Measurements from ENCODE around the gene EPN2.
"Not testable (repeated sequence)": the region's sequence is repeated elsewhere in the genome, so short reads cannot be mapped to it uniquely, and the experiment has no call there.

Gene EPN2

GRCh38 chr17:19271780-19272357, 34.7 kb downstream of the EPN2 start:
- no peak for DNase-seq
- H3K27ac Mint-ChIP-seq, result no peak overlapping the region
- no peaks in the 10 kb centered on the region for H3K9me3 Mint-ChIP-seq
- peaks cover 8% of the 10 kb centered on the region for H3K4me1 Mint-ChIP-seq
- no peak for ATAC-seq
- H3K4me3 Mint-ChIP-seq, result no peak overlapping the region
- H3K27me3 Mint-ChIP-seq, result peaks cover 73% of the 10 kb centered on the region

GRCh38 chr17:19273731-19274130, 36.6 kb downstream of the EPN2 start:
- H3K27ac Mint-ChIP-seq, result no peak overlapping the region
- no peak for DNase-seq
- H3K27me3 Mint-ChIP-seq, result peaks cover 59% of the 10 kb centered on the region
- no peaks in the 10 kb centered on the region for H3K9me3 Mint-ChIP-seq
- no peak for ATAC-seq
- peaks cover 8% of the 10 kb centered on the region for H3K4me1 Mint-ChIP-seq
- no peak overlapping the region for H3K4me3 Mint-ChIP-seq

DNA sequence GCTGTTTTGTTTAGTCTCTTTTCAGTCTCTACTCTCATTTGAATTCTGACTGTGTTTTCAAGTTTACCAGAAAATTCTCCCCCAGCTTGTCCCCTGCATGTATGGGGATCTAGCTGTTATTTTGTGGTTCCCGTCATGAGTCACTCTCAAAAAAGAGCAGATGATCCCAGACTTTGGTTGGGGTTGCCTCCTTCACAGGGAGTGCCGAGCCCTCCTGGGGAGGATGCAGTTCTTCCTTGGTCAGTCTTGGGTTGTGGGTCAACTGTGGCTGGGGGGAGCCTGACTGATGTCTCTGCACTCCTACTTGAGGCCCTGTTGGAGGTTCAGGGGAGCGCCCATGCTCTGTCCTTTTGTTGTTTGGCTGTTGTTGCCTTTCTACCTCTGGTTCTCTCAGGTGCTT, 37.7 kb downstream of the EPN2 start:
- no peak overlapping the region for H3K4me3 Mint-ChIP-seq
- no peaks in the 10 kb centered on the region for H3K9me3 Mint-ChIP-seq
- no peak for DNase-seq
- H3K27ac Mint-ChIP-seq, result no peak overlapping the region
- no peak for ATAC-seq
- peaks cover 8% of the 10 kb centered on the region for H3K4me1 Mint-ChIP-seq
- H3K27me3 Mint-ChIP-seq, result peaks cover 57% of the 10 kb centered on the region

DNA sequence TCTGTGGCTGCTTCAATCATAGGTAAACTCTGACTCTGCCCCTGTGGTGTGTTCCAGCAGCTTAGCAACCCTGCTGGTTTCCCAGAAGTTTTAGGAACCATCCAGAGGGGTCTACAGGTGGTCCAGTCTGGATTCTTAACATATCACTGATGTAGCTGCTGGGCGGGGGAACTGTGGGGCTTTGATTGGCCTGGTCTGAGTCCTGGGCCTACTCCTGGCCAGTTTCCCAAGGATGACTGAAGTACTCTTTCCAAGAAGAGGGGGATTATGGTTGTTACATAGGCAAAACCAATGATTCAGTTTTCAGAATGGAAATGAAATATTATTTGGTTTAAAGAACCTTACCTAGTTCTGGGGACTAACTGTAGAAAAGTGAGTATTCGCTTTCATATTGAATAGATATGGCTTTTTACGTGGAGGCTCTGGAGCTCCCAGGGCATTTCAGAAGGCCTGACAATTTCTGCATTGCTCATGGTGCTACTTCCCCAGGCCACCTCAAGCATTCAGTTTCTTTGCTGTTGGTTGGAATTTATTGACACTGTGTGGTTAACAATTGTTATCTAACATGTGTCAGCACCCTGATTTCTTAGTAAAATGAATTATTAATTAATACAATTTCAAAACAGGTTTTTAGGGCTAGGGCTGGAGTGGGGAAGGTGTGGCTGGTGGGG, 38.4 kb downstream of the EPN2 start:
- ATAC-seq (no peak), DNase-seq (no peak)
- H3K9me3 Mint-ChIP-seq, result no peaks in the 10 kb centered on the region
- H3K27ac Mint-ChIP-seq, result no peak overlapping the region
- H3K27me3 Mint-ChIP-seq, result peaks cover 57% of the 10 kb centered on the region
- peaks cover 8% of the 10 kb centered on the region for H3K4me1 Mint-ChIP-seq
- H3K4me3 Mint-ChIP-seq, result no peak overlapping the region

- peaks cover 32% of the 10 kb centered on the region for H3K27me3 Mint-ChIP-seq
- not testable (repeated sequence) for DNase-seq, H3K4me1 Mint-ChIP-seq, H3K9me3 Mint-ChIP-seq, H3K4me3 Mint-ChIP-seq, H3K27ac Mint-ChIP-seq, ATAC-seq
Measured at GRCh38 chr17:19278284-19278683, 41.1 kb downstream of the EPN2 start.

DNA sequence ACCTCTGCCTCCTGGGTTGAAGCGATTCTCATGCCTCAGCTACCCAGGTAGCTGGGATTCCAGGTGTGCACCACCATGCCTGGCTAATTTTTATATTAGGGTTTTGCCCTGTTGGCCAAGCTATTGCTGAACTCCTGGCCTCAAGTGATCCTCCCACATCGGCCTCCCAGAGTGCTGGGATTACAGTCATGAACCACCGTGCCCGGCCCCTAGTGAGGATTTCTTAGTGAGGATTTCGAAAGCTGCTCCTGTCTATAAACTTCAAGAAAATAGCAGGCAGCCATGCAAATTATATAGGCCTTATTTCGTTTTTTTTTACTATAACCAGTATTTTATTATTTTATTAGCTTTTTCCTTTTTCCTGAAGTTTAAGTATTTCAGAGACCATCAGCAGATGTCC, 41.6 kb downstream of the EPN2 start:
- Mint-ChIP-seq H3K27ac (no peak overlapping the region), H3K4me1 (peaks cover 2% of the 10 kb centered on the region), H3K9me3 (no peaks in the 10 kb centered on the region), H3K27me3 (peaks cover 29% of the 10 kb centered on the region), H3K4me3 (no peak overlapping the region)
- DNase-seq (no peak), ATAC-seq (no peak)

- H3K27me3 Mint-ChIP-seq, result peaks cover 11% of the 10 kb centered on the region
- H3K4me1 Mint-ChIP-seq, result peaks cover 10% of the 10 kb centered on the region
- no peak overlapping the region for H3K27ac Mint-ChIP-seq
Measured at GRCh38 chr17:19281161-19281560, 44.0 kb downstream of the EPN2 start.

DNA sequence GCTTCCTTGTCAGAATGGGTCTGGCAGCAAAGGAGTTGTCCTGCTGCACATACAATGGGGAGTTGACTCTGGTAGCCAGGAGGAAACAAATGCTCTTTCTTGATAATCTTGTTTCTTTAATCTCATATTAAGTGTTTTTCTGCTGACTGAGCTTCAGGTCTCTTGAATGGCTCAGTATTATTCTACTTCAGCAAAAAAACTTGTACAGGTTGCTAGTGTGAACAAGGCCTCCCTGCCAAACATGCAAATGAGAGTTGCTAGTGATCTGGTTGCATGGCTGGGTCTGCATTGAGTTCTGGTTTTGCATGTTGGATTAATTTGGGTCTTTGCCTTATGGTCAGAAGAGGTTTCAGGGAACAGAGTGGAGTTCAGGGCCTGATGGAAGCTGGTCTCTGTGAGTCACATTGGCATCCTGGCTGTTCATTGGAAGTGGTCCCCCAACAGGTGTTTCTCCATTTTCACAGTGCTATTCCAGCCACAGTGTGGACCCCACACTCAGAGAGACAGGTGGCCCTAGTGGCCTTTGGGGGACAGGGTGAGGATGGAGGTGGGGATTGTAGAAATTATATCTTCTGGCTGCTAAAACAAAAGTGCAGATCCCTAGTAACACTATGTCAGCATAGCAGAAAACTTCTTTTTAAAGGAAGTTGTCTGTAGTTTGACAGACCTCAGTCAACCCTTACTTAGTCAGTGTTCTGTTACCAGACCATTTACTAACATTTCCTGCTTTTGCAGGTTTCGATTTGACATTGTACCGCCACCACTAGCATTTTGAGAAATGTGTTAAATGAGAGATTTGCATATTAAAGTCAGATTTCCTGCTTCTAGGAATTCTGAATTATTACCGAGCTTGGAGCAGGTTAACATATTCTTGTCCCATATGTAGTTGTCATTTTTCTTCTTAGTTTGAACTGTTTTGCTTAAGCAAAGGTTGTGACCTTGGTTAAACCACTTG, 47.1 kb downstream of the EPN2 start:
- Mint-ChIP-seq H3K27me3 (peaks cover 33% of the 10 kb centered on the region), H3K9me3 (no peaks in the 10 kb centered on the region), H3K4me3 (no peak overlapping the region), H3K4me1 (peaks cover 10% of the 10 kb centered on the region), H3K27ac (no peak overlapping the region)
- DNase-seq (no peak), ATAC-seq (peak; percentile 56)

More at GRCh38 chr17:19281161-19281560, 44.0 kb downstream of the EPN2 start:
- H3K4me3 Mint-ChIP-seq, result no peak overlapping the region
- ATAC-seq (no peak), DNase-seq (no peak)
- H3K9me3 Mint-ChIP-seq, result no peaks in the 10 kb centered on the region

- DNase-seq (no peak), ATAC-seq (no peak)
- H3K9me3 Mint-ChIP-seq, result no peaks in the 10 kb centered on the region
- no peak overlapping the region for H3K27ac Mint-ChIP-seq
- peaks cover 36% of the 10 kb centered on the region for H3K27me3 Mint-ChIP-seq
- H3K4me1 Mint-ChIP-seq, result peaks cover 10% of the 10 kb centered on the region
- H3K4me3 Mint-ChIP-seq, result no peak overlapping the region
Measured at GRCh38 chr17:19285213-19285900, 48.2 kb downstream of the EPN2 start.

GRCh38 chr17:19286751-19287341, 49.7 kb downstream of the EPN2 start:
- no peaks in the 10 kb centered on the region for H3K9me3 Mint-ChIP-seq
- ATAC-seq (no peak), DNase-seq (no peak)
- H3K4me1 Mint-ChIP-seq, result peaks cover 10% of the 10 kb centered on the region
- H3K27ac Mint-ChIP-seq, result no peak overlapping the region
- no peak overlapping the region for H3K4me3 Mint-ChIP-seq
- H3K27me3 Mint-ChIP-seq, result peaks cover 51% of the 10 kb centered on the region

GRCh38 chr17:19287651-19288050, 50.5 kb downstream of the EPN2 start:
- peaks cover 58% of the 10 kb centered on the region for H3K27me3 Mint-ChIP-seq
- ATAC-seq, result no peak

GRCh38 chr17:19288453-19288852, 51.3 kb downstream of the EPN2 start:
- no peak for ATAC-seq
- H3K4me3 Mint-ChIP-seq, result no peak overlapping the region
- DNase-seq, result no peak
- H3K9me3 Mint-ChIP-seq, result no peaks in the 10 kb centered on the region
- peaks cover 10% of the 10 kb centered on the region for H3K4me1 Mint-ChIP-seq
- H3K27ac Mint-ChIP-seq, result no peak overlapping the region
- H3K27me3 Mint-ChIP-seq, result peaks cover 58% of the 10 kb centered on the region

More at GRCh38 chr17:19287651-19288050, 50.5 kb downstream of the EPN2 start:
- H3K4me3 Mint-ChIP-seq, result no peak overlapping the region
- no peaks in the 10 kb centered on the region for H3K9me3 Mint-ChIP-seq
- DNase-seq, result no peak
- H3K27ac Mint-ChIP-seq, result no peak overlapping the region
- H3K4me1 Mint-ChIP-seq, result peaks cover 10% of the 10 kb centered on the region

GRCh38 chr17:19290066-19290705, 53.0 kb downstream of the EPN2 start:
- Mint-ChIP-seq H3K9me3 (no peaks in the 10 kb centered on the region), H3K27ac (no peak overlapping the region), H3K27me3 (peaks cover 58% of the 10 kb centered on the region), H3K4me1 (no peaks in the 10 kb centered on the region), H3K4me3 (no peak overlapping the region)
- no peak for ATAC-seq
- no peak for DNase-seq

GRCh38 chr17:19291646-19292376, 54.6 kb downstream of the EPN2 start:
- no peaks in the 10 kb centered on the region for H3K9me3 Mint-ChIP-seq
- DNase-seq (no peak), ATAC-seq (no peak)
- peak overlapping the region in 1 of 2 donors; percentile 31 for H3K27ac Mint-ChIP-seq
- H3K4me3 Mint-ChIP-seq, result no peak overlapping the region
- peaks cover 66% of the 10 kb centered on the region for H3K27me3 Mint-ChIP-seq
- H3K4me1 Mint-ChIP-seq, result no peaks in the 10 kb centered on the region
